Heart right ventricle (tissue), 16 donors: Measurements from ENCODE around the gene CYP46A1. TPM values are rescaled to one million over a fixed set of nuclear protein-coding genes. Genes with fewer than 3 reads are reported as not detected.

Source experiments
- ATAC-seq, 8 donors: fragments of 200-7000 bp; cut with Tn5 transposase; one replicate each; pipeline ENCODE4 v1.9.1; 2020; ENCODE audit warnings: mild to moderate bottlenecking in 8 of 8, moderate library complexity in 8 of 8, moderate number of reproducible peaks in 1 of 8
- DNase-seq, 2 donors: peaks; one replicate each; pipeline ENCODE4 v3.0.0-alpha.2; 2020
- H3K27ac ChIP-seq, 10 donors: fragments of 200-600 bp; sonication (generic) in 2 of 10; one replicate each; pipeline versions ENCODE4 v1.5.0 to v1.8.0; 2020 to 2022; ENCODE audit warnings: mild to moderate bottlenecking in 3 of 10
- H3K27me3 ChIP-seq, 7 donors: fragments of 200-600 bp; one replicate each; pipeline ENCODE4 v1.8.0; 2021 to 2022; ENCODE audit warnings: mild to moderate bottlenecking in 2 of 7
- H3K36me3 ChIP-seq, 9 donors: fragments of 200-600 bp; sonication (generic) in 1 of 9; one replicate each; pipeline versions ENCODE4 v1.5.0 to v1.8.0; 2020 to 2022; ENCODE audit warnings: mild to moderate bottlenecking in 2 of 9
- H3K4me1 ChIP-seq, 9 donors: fragments of 200-600 bp; sonication (generic) in 1 of 9; one replicate each; pipeline versions ENCODE4 v1.5.0 to v1.8.0; 2020 to 2022; ENCODE audit warnings: mild to moderate bottlenecking in 4 of 9
- H3K4me3 ChIP-seq, 10 donors: fragments of 200-600 bp; sonication (generic) in 2 of 10; one replicate each; pipeline versions ENCODE4 v1.5.0 to v1.8.0; 2020 to 2022; ENCODE audit warnings: mild to moderate bottlenecking in 7 of 10, moderate library complexity in 2 of 10
- H3K9me3 ChIP-seq, 11 donors: fragments of 200-600 bp in 10 of 11; sonication (generic) in 2 of 11; one replicate each; pipeline versions ENCODE4 v1.5.0 to v1.8.0; 2013 to 2022; ENCODE audit warnings: mild to moderate bottlenecking in 2 of 11, control low read depth in 1 of 11, moderate library complexity in 1 of 11
- WGBS, 2 donors: extraction: QIAGEN DNeasy Blood & Tissue Kit; methylation state at CpG; one replicate each; pipeline ENCODE4 v1.1.7; 2013; ENCODE audit warnings: inconsistent platforms in 1 of 2; 5-methylcytosine and 5-hydroxymethylcytosine counted together
- intact Hi-C, 10 donors: fragments of 100-400 bp; cut with DNase I; formaldehyde crosslinking; loops; one replicate each; pipeline versions ENCODE4 v1.11.1 to v1.14.2; 2022
- polyA plus RNA-seq, 2 donors: library from polyadenylated mRNA; stranded (reverse); fragments of 200-250 nt; gene quantifications; one replicate each; pipeline ENCODE4 v1.2.3, GENCODE V29; 2013
- total RNA-seq, 10 donors: library from RNA; stranded (reverse); fragmentation: NEBNext Ultra II Directional in 3 of 10; extraction: Animal tissue kit (Norgen Biotek cat#: 25700) in 3 of 10; gene quantifications; one replicate each; pipeline versions ENCODE4 v1.2.1 to v1.2.4, GENCODE V29; 2021 to 2023
- TF ChIP-seq, protein P1 (sequence below), 9 donors: fragments of 200-600 bp; sonication (generic) in 2 of 9; IDR thresholded peaks; one replicate each; pipeline versions ENCODE4 v1.5.0 to v1.8.0; 2021 to 2022; ENCODE audit warnings: antibody characterized with exemption in 9 of 9, mild to moderate bottlenecking in 5 of 9, moderate library complexity in 1 of 9
- donor health status: Arrhythmogenic right ventricular cardiomyopathy.
- donor health status: ischemic (EF 13 %, LVEDD 7.1; RV severe dilation, severe dysfunction).
- donor health status: healthy with polysubstance abuse.
- donor health status: DM: no; HTN: yes; CAD: no.
- donor health status: DM: no; HTN: no; CAD: no.
- donor health status: ischemic (EF 25% LVEDD 6.9; RV normal size, moderate dysfunction).
- donor health status: ischemic (EF 25% LVEDD 5.7; RV mildly dilated, moderate dysfunction).
- donor health status: healthy.
- donor health status: DM: yes; HTN: yes; CAD: no.
- donor health status: Ischemic cardiomyopathy.
- donor health status: ischemic (EF 35%, LVEDD 5.7; RV mildly dilated, moderate dysfunction).
- donor health status: nonischemic (EF 11% LVEDD 7.7; RV severe dilation, severe dysfunction).
- donor health status: DM: yes; HTN: yes; CAD: no.
- donor health status: PGD.
- donor health status: ischemic (EF 29% LVEDD 5.4; RV normal size, mild dysfunction).
- donor health status: nonischemic (EF 23%, LVEDD 6.1; RV moderate dilation, normal function).

CYP46A1 gene
- total and polyA plus RNA-seq, 12 donors = 1.5 to 6.1 (median 3.5) TPM

DNA sequence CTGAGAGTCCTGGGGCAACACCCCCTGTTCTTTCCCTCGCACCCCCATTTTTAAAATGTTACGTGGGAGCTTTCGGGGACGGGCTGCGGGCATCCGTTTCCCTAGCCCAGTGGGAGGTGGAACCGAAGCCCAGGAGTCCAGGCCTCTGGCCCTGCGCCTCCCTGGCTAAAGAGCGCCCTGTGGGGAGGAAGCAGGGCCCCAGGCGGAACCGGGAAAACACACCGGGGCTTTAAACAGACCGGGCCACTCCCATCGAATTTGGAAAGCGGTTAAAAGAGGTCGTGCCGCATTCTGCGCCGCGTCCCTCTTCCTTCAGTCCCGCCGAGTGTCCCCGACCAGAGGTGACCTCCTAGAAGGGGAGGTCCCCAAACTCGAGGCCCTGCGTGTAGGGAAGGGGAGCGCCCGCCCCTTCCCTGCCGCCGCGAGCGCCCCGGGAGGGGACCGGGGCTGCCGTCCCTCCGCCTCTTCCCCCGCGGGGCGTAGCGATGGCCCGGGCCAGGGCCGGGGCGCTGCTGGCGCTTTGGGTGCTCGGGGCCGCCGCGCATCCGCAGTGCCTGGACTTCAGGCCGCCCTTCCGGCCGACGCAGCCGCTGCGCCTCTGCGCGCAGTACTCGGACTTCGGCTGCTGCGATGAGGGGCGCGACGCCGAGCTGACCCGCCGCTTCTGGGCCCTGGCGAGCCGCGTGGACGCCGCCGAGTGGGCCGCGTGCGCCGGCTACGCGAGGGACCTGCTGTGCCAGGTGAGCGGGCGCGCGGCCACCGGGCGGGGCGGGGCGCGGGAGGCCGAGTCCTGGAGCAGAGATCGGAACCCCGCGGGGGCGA is 39.2 kb upstream of the CYP46A1 start, which contains the start of gene HHIPL1:
HHIPL1 (plus strand) TSS at position 407 of the 822 bp plus-strand sequence; CDS start at position 486, 79 bp downstream.
- intact Hi-C loops = no loop called here
- Histone ChIP-seq H3K27ac (peak within 1 kb of the TSS in 9 of 10 donors; percentile 34 to 82 (median 65)), H3K4me1 (peaks cover 0 to 17% (median 5%) of the 10 kb centered on the region in 9 donors), H3K27me3 (peaks cover 0 to 21% (median 0%) of the 10 kb centered on the region in 7 donors), H3K4me3 (peak within 1 kb of the TSS; percentile 41 to 69 (median 53)), H3K9me3 (no peaks in the 10 kb centered on the region), H3K36me3 (no peaks in the 10 kb centered on the region)
- 8 to 11% methylated on average over 83 to 91 of the region's 91 CpGs for WGBS, 2 donors
- TF ChIP-seq, protein P1, sequence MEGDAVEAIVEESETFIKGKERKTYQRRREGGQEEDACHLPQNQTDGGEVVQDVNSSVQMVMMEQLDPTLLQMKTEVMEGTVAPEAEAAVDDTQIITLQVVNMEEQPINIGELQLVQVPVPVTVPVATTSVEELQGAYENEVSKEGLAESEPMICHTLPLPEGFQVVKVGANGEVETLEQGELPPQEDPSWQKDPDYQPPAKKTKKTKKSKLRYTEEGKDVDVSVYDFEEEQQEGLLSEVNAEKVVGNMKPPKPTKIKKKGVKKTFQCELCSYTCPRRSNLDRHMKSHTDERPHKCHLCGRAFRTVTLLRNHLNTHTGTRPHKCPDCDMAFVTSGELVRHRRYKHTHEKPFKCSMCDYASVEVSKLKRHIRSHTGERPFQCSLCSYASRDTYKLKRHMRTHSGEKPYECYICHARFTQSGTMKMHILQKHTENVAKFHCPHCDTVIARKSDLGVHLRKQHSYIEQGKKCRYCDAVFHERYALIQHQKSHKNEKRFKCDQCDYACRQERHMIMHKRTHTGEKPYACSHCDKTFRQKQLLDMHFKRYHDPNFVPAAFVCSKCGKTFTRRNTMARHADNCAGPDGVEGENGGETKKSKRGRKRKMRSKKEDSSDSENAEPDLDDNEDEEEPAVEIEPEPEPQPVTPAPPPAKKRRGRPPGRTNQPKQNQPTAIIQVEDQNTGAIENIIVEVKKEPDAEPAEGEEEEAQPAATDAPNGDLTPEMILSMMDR (IDR thresholded peaks at IDR 0.05) = peak in 1 of 9 donors; percentile 8
- ATAC-seq = peak; percentile 56 to 84 (median 70)
- peak; percentile 17 to 49 for DNase-seq

DNA sequence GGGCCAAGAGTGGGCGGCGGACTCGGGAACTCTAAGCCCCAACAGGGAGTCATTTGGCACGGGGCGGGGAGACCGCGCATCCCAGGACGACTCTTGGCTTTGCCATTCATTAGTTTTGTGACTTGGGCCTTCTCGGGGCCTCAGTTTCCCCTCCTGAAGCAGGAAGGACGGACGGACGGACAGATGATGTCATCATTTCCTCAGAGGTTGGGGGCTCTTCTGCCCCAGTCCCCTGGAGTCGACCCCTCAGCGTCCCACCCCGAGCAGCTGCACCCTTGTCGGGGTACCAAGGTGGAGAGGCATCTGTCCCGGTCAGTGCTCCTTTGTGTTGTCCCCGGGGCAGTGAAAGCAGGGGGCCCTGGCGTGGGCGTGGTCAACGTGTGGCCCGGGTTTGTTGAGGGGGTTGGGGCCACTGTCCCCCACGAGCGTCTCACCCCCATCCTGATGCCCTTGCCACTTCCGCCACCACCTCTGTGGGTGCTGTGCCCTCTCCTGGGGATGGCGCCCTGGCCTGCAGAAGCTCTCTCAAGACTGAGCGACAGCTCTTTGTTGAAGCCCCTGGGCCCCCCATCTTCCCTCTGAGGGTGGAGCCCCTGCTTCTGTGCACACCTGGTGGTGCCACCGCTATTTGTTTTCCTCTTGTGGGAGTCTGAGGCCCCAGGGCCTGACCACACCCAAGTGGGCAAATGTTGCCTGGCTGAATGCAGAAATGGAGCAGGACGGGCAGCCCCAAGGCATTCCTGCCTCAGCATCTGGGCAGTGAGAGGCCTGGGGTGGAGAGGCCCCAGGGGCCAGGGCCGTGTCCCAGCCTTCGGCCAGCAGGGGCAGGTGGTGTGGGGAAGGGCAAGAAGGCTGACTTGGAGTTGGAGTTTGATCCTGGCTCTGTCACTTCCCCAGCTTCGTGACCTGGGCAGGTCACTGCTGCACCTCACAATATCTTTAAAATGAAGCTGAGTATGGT is 38.3 kb upstream of the CYP46A1 start:
- 50 to 56% methylated on average over 32 of the region's 32 CpGs for WGBS, 2 donors
- DNase-seq (peak in 1 of 2 donors; percentile 23), ATAC-seq (peak in 3 of 8 donors; percentile 2 to 11 (median 4))
- no peaks in the 10 kb centered on the region for H3K36me3 ChIP-seq
- peaks cover 0 to 21% (median 0%) of the 10 kb centered on the region in 7 donors for H3K27me3 ChIP-seq
- intact Hi-C loops = no loop called here
- TF ChIP-seq, protein P1 (IDR thresholded peaks at IDR 0.05) = no peak
- peaks cover 0 to 17% (median 5%) of the 10 kb centered on the region in 9 donors for H3K4me1 ChIP-seq
- H3K4me3 ChIP-seq = peak overlapping the region; percentile 41 to 69 (median 53)
- H3K9me3 ChIP-seq = no peaks in the 10 kb centered on the region
- peak overlapping the region in 9 of 10 donors; percentile 34 to 82 (median 65) for H3K27ac ChIP-seq

DNA sequence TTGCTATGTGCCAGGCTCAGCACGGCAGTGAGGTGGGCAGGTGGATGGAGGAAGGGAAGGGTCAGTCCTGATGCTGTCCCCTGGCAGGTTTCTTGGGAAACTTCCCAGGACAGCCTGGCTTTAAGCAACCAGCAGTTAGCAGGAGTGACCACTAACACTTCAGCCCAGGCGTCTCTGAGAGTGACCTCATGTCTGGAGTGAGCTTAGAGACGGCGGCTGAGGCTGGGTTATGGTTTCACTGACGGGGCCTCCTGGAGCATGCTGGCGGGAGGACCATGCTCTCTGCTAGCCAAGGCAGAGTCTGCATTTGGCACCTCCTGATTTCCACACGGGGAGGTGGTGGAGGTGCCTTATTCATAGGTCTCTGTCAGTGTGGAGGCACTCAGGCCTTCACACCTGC is 36.7 kb upstream of the CYP46A1 start:
- Histone ChIP-seq H3K4me1 (peaks cover 0 to 17% (median 5%) of the 10 kb centered on the region in 9 donors), H3K27me3 (peaks cover 0 to 21% (median 0%) of the 10 kb centered on the region in 7 donors), H3K4me3 (no peak overlapping the region), H3K27ac (no peak overlapping the region), H3K9me3 (no peaks in the 10 kb centered on the region), H3K36me3 (peaks cover 0 to 2% (median 0%) of the 10 kb centered on the region in 9 donors)
- intact Hi-C loops = no loop called here
- TF ChIP-seq, protein P1 (IDR thresholded peaks at IDR 0.05) = no peak
- ATAC-seq (peak in 2 of 8 donors; percentile 15 to 46), DNase-seq (no peak)
- 79 to 80% methylated on average over 7 of the region's 7 CpGs for WGBS, 2 donors
